Measurements from ENCODE around the gene POTEJ.
"Not testable (repeated sequence)": the region's sequence is repeated elsewhere in the genome, so short reads cannot be mapped to it uniquely, and the experiment has no call there.

DNA sequence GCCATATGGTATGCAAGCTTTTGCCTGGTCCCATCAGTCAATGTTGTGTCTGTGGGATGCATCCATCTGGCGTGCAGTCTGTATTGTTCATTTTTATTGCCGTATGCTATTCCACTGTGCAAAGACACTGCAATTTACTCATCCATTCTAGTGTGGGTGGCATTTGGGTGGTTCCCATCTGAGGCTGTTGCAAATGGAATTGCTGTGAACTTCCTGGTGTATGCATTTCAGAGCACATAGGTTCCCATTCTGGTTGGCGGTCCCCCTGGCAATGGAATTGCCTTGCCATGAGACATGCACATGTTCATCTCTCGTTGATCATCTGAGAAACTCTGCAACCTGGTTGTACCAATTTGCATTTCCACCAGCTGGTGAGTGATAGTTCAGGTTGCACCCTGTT lies 33.7 kb upstream of the POTEJ start:
- TF ChIP-seq POLR2A, POLR2AphosphoS5 (IDR thresholded peaks at IDR 0.05; ENCODE audit: low read depth, low read length): not testable (repeated sequence)

Data from GM12891 (cell line).